Erythroblast (primary cell): ENCODE data around the gene LTBP1.

Source experiments
- GATA1 ChIP-seq: IDR thresholded peaks from 2 replicates; pipeline ENCODE4 v1.6.1; 2011; ENCODE audit warnings: low read depth, mild to moderate bottlenecking, control low read depth, low read length, moderate library complexity
- POLR2A ChIP-seq: IDR thresholded peaks from 2 replicates; pipeline ENCODE4 v1.6.1; 2011; ENCODE audit warnings: mild to moderate bottlenecking, low read length

DNA sequence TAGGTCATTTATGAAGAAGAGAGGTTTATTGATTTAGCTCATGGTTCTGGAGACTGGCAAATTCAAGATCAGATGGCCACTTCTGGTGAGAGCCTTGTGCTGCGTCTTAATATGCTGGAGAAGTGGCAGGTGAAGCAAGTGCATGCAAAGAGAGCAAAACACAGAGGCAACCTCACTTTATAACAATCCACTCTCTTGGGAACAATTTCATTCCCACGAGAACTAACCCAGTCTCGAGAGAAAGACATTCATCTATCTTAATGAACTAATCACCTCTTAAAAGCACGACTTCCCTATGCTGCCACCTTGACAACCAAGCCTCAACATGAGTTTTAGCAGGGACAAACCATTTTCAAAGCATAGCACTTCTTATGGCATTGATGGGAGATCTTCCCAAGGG, 343.2 kb downstream of the LTBP1 start:
- TF ChIP-seq POLR2A (no peak), GATA1 (no peak)
